Nucleus accumbens (tissue), 56 donors: ENCODE measurements around the gene CNGA2.

Experiments
- DNase-seq, 56 donors: peaks; one replicate each; lab custom pipeline; 2025; lab: John Stamatoyannopoulos, UW

CNGA2 gene

DNA sequence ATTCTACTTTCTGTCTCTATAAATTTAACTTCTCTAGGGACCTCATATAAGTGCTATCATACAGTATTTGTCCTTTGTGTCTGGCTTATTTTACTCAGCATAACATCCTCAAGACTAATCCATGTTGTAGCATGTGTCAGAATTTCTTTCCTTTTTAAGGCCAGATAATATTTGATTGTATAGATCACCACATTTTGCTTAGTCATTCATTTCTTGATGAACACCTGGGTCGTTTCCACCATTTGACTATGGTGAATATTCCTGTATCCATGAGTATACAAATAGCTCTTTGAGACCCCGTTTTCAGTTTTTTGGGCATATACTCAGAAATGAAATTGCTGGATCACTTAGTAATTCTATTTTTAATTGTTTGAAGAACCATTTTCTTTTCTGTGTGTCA, 12.0 kb downstream of the CNGA2 start:
- no peak for DNase-seq

DNA sequence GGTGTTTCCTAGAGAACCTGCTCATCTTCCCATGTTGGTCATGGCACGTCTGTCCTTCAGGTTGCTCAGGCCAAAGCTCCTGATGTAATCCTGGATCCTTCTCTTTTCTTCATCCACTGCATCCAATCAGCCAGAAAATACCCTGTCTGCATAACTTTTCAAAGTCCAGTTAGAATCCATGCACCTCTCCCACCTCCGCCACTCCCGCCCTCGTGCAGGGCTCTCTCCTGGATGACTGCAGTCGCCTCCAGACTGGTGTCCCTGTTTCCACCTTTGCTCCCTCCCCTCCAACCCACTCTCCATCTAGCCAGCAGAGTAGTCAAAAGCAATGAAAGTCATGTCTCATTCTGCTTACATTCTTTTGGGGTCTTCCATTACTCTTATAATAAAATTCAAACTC, 16.0 kb downstream of the CNGA2 start:
- DNase-seq: no peak

DNA sequence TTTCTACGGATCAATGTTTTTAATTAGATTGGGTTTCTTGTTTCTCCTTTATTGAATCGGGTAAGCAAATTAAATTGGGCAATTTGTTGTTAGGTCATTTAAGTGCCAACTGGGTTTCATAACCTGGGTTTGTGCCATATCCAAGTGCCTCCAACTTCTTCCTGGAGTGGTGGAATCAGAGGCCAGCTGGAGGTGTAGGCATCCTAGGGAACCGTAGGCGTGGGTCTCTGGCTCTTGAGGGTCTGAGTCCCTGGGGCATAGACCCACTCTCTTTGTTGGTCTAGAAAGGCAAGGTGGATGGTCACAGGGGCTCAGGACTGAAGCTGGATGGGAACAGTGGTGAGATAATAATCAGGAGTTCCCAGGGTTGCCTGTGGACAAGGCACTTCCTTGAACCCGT, 18.3 kb downstream of the CNGA2 start:
- DNase-seq: no peak

DNA sequence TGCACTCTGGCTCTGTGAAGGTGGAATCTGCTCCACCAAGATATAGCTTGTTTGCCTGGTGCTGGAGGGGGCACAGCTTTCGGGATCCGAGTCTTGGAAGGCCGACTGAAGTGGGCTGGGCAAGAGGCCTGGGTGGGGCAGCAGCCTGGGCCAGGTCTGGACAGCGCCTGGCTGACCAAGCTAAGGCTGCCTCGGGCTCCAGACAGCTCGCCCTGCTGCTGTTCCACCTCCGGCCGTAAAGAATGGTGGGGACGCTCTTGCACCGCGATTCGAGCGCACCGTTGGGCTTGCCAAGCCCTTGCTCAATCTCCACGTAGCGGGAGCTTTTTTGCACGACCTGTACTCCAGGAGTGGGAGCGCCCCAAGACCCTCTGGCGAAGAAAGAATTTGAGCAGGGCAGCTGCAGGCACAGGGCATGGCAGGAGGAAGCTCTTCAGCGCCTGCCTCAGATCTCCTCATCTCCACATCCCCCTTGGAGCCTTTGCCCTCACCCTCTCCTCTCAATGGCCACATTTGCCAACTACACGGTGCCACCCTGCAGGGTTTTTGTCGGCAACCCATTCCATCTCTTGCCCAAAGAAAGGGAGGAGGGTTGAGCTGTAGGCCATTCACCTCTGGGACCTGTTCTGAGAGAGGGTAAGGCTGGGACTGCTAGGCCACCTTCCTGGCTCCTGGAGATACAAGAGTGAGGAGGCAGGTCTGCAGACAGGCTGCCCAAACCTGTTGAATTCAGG, 18.9 kb downstream of the CNGA2 start:
- peak in 36 of 56 donors; percentile 1 to 57 (median 14) for DNase-seq

DNA sequence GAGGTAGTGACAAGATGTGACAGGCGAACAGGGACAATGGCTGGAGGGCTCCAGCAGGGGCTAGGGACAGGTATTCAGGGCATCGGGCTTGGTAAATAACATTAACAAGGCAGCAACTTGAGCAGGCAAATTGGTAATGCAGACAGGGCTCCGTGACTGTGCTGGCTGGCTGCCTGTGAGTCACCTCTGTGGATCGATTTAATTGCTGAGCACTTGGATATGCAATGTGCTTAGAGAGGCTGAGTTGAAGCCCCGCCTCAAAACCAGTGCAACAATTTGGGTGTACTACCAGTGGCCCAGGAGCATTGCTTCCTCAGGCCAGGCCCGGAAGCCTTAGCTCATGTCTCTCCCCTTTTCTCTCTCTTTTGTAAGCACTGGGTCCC, 19.5 kb downstream of the CNGA2 start:
- DNase-seq: peak in 1 of 56 donors; percentile 1

DNA sequence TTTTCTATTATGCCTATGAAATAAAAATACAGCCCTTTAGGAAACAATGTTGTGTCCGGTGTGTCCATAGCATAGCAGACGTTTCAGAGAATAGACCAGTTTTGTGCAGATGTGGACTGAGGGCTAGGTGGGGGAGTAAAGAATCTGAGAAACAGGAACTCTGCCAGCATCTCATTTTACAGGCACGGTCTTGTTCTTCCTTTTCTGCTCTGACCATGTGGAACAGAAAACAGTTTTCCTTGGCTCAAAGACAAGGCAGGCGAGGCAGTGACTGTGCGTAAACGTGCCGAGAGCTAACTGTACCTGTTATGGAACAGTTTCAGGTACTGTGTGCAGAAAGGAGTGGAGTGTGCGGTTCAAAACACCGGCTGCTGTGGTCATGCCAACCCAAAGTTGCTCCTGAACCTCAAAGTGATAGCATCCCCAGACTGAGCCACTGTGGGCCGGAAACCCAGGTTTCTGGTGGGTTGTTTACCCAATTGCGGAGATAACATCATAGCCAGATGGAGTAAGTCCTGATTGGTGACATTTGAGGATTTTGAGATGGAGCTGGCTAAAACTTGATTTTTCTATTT, 20.2 kb downstream of the CNGA2 start:
- no peak for DNase-seq

DNA sequence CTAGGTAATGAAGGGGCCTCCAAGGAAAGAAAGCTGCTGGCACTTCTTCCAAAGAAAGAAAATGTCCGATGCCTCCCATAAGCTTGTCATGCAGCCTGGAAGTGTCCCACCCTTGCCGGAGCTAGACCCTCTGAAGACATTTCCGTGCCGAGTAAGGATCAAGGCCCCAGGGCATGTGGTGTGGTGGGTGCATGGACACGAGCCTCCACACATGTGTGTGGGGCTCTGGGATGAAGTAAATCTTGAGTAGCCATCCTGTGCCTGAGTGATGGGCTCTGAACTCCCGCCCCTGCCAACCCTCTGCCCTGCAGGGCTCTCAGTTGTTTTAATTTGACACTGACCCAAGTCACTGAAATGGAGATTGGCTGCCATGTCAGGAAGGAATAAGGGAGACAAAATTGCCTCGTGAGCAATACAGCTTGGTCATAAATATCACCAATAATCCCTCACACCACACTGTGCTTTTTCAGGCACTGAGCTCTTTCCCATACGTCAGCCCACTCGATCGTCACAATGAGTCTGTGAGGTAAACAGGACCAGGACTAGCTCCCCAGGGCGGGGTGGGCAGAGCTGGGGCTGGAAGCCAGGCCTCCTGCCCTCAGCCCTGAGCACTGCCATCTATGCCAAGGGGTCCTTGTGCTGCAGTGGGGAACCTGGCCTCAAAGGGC, 24.6 kb downstream of the CNGA2 start:
- no peak for DNase-seq

DNA sequence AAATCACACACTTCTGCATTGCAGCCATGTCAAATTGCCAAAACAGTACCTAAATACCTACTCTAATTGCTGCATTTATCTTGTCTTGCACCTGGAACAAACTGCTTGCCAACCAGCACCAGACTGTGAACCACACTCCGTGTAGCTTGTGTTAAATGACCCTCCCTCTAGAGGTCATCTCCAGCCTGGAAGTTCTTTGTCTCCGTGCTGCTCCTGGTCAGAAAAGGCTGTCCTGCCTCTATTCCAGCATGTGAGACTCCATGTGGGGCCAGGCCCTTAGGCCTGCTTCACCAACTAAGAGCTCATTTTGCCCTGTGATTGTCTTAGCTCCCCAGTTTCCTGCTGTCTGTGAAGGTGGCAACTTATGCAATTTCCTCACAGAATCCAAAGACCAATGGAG, 28.3 kb downstream of the CNGA2 start:
- DNase-seq: no peak

DNA sequence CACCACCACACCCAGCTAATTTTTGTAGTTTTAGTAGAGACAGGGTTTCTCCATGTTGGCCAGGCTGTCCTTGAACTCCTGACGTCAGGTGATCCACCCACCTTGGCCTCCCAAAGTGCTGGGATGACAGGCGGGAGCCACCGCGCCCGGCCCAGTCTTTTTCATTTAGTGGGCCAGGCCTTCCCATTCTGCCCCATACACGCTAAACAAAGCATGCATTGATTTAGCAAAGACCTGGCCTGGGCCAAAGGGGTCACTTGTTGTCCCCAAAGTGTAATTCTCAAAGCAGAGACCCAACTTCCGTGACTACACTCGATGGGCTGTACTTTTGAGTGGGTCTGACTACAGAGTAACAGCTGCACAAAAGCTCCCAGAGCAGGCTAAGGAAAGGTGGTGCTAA, 29.2 kb downstream of the CNGA2 start:
- no peak for DNase-seq

DNA sequence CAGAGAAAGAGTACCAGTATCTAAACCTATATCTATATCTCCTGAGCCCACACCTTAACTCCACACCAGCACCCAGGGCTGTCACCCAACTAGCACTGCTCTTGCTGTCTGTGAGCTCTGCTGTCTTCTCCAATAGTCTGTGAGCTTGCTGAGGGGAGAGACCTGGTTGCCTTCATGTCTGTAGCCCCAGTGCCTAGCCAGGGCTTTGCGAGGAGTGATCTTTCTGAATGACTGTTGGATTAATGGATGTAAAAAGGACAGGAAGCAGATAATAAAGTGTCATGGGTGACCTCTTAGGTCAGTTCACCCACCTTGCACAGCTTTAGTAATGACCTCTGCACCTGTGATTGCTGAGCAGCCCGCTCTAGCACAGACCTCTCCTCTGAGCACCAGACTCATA, 30.5 kb downstream of the CNGA2 start:
- DNase-seq: no peak

DNA sequence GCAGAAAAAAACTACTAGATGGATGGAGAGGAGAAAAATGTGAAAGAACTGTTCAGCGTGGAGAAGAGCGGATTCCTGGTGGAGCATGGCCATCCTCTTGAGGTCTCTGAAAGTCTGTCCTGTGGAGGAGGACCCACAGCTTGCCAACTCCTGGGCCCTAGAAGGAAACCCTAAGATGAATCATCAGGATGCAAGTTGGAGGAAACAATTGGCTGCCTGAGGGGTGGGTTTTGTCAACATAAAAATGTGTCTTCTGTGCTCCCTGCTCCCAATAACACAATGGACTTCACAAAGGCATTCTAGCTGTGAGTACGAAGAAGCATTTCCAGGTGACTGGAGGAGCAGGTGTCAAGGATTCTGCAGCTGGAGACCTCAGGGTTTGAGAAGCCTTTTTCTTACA, 37.2 kb downstream of the CNGA2 start:
- no peak for DNase-seq

DNA sequence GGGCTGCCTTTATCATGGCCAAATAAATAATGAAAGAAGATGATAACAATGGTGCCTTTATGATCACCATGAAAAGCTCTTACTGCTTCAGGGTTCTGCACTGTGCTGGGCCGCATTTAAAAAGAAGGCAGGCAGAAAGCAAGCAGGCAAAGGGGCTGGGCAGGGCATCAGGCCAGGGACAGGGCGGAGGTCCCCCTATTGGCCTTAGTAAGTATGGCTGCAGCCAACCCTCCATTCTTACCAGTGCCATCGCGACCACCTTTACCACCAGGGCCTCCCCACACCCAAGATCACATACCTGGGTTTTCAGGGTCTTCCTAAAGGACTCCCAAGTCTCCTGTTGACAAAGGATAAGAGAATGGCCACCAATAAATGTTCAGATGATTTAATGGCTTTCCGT, 38.9 kb downstream of the CNGA2 start:
- DNase-seq: no peak

DNA sequence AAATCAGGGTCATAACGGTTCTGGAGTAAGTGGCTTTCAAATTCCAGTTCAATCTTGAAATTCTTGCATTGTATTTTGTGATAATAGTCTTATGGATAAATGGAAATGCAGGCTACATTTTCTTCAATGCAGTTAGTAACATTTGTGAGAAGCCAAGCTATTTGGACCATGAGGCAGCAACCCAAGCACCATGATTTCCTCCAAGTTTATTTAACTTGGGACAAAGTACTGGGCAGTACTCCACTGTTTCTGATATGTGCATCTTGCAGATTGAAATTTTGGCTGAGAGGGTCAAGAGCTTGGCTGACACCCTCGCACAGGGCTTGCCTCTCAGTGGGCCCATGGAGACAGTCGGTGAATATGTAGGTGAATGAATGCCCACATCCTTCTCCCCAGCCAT, 39.9 kb downstream of the CNGA2 start:
- DNase-seq: no peak

DNA sequence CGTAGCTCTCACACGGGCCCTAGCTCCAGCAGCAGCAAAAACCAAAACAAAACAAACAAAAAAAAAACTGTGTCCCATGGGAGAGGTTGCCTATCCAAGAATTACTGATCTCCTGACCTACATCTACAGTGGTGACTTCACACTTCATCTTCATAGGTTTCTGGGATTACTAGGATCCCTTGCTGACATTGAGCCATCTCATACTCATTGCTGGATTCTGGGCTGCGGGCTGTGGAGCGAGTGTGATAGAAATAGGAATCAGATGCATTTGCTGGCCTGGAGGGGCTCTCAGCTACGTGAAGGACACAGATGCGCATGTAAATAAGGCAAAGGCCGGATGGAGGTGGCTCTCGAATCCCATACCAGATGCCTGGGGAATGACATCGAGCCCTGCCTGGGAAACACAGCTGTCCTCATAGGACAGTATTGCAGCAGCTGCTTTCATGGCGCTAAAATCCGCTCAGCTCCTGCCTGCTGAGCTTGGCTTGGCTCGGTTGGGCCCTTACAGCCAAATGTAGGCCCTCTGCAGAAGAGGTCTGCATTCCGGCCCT, 41.7 kb downstream of the CNGA2 start:
- DNase-seq: no peak

DNA sequence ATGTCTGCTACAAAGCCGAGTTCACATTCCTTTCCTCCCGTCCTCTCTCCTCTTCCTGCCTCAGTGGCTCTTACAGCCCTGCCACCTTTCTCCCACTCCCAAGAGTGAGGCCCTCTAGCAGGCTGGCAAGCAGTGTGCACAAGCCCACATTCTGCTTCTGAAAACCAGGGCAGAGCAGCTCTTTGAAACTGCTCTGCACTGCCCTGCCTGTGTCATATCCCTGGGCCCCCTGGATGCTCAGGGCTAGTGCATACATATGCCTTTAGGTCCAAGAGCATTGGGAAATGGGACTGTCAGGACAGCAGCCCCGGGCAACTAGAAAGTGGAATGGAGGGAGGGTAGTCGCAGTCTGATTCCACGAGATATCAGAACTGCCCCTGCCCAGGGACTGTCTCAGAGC, 42.4 kb downstream of the CNGA2 start:
- DNase-seq: no peak

DNA sequence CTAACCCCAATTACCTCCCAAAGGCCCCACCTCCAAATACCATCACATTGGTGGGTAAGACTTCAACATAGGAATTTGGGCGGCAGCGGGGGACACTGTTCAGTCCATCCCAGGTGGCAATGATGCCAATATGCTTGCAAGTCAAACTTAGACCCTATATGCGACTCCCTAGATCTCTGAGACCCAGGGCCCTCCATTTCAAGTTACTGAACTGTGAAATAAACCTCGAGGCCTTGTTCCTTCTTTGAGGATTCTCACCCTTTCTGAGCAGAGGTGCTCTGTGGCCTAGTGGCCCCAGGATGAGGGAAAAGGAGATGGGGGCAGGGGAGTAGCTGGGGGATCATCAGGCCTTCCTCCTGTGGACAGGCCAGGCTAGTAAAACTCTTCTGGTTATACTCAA, 44.7 kb downstream of the CNGA2 start:
- DNase-seq: no peak

DNA sequence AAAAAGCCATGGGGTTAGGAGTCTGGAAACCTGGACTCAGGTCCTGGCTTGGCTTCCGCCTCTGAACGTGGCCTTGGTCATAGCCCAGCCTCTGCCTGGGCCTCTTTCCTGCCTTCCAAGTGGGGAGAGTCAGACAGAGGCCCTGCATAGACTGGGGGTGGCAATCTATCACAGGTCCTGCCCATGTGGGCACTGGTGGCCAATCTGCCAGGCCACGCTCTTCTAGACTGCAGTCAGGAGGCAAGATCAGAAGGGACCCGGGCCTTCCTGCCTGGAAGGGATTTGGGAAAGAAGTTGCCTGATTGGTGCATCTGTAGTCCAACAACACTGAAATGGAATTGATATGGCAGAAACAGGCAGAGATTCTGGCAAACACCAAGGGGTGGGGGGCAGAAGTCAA, 46.1 kb downstream of the CNGA2 start:
- no peak for DNase-seq

DNA sequence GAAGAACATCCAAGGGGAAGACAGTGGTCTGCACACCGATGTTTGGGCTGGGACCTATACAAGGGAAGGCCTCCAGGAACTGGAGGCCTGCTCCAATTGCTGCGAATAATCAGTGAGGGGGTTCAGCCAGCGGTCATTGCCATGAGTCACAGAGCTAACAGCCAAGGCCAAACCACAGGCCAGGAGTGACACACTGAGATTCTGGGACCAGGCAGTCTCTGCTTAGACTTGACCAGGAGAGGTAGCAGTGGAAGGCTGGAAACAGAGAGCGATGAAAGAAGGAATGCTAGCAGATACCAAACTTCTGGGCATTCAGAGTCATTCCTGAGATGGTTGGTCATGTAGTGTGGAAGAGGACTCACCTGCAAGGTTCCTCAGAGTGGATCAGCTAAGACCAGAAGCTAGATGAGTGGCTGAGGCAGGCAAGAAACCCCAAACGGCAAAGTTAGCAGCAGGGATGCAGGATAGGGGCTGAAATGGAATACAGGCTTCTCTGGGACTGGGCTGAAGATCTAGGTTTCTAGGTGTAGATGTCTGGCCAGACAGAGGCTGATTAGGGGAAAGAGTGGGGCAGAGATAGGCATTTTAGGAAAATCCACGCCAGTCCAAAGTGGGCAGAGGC, 54.7 kb downstream of the CNGA2 start:
- no peak for DNase-seq

DNA sequence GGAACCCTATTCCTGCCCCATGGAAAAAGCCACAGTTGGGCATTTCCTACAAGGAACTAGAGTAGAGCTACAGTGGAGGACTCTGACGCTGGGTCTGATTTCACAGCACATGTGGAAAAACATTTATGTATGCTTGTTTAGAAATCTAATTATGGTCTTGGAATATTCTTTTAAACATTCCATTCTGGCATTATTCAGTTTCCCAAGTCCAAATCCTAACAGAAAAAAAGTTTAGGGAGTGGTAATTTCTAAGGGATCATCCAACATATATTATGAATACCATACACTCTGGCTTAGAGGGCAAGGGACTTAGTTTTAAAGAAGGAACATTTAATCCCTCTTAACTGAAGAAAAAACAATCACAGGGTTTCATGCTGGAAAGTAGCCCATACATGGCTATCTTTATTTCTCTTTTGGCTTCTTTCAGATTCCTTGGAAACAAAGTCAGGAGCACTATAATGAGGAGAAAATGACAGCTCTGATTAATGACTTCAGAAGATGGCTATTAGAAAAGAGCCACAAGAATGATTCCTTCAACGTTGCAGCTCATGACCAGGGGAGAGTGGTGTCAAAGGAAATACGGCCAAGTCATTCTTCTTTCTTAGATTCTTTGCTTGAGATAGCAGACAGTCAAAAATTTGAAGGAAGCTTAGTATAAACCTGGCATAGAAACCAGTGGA, 56.1 kb downstream of the CNGA2 start:
- DNase-seq: no peak

DNA sequence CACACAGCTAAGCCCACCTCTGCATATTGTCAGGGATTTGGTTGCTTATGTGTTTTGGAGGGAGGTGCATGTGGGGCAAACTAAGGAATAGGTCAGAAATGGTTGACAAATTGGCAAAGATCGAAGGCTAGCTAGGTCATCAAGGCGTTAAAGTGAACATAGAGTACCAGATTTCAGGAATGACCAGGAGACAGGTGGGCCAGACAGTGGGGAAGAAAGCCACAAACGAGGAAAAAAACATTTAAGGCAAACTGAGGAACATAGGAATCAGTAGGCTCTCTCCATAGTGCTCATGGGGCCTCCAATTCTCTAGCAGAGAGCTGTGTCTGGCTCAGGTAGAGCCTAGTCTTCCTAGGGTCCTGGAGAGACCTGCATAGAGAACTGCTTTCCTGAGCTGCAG, 57.4 kb downstream of the CNGA2 start:
- DNase-seq: no peak

DNA sequence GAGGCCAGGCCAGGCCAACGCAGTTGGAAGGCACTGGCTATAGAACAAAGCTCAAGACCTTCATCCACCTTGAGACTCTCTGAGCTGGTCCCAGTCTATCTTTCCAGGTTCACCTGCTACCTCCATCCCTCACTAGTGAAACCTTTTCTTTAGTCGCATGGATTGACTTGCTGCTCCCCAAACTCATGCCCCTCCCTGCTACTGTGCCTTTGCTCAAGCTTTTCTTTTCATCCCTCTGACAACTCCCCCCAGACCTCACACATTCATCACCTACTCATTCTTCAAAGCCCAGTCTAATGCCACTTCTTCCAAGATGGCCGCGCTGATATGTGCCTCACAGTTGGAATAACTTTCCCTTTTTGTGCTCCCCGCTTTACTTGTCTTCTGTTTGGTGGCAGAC, 58.0 kb downstream of the CNGA2 start:
- no peak for DNase-seq
